Breast epithelium (tissue), 4 donors: ENCODE results near the gene ZC3H7B. TPM values are rescaled to one million over a fixed set of nuclear protein-coding genes. Genes with fewer than 3 reads are reported as not detected.

Experiments used
- DNase-seq, 2 donors: peaks; one replicate each; pipeline ENCODE4 v3.0.0-alpha.2; 2019; ENCODE audit warnings: low spot score in 2 of 2
- H3K27ac ChIP-seq, 2 donors: fragments of 200-600 bp; sonication (generic) in 1 of 2; one replicate each; pipeline ENCODE4 v1.5.1; 2016 to 2019; ENCODE audit warnings: mild to moderate bottlenecking in 1 of 2
- H3K27me3 ChIP-seq, 2 donors: fragments of 200-600 bp; sonication (generic) in 1 of 2; one replicate each; pipeline versions ENCODE4 v1.5.1 to v1.6.0; 2017 to 2019; ENCODE audit warnings: control low read depth in 1 of 2, mild to moderate bottlenecking in 1 of 2
- H3K36me3 ChIP-seq: fragments of 200-600 bp; one replicate; pipeline ENCODE4 v1.5.1; 2019
- H3K4me1 ChIP-seq, 2 donors: fragments of 200-600 bp; sonication (generic); one replicate each; pipeline ENCODE4 v1.5.1; 2016 to 2019; ENCODE audit warnings: control low read depth in 1 of 2
- H3K4me3 ChIP-seq, 3 donors: fragments of 200-600 bp; sonication (generic); 1 replicate in 2 of 3; 2 replicates in 1 of 3; pipeline ENCODE4 v1.5.1; 2016 to 2019; ENCODE audit warnings: mild to moderate bottlenecking in 3 of 3, moderate library complexity in 2 of 3
- H3K9me3 ChIP-seq, 2 donors: fragments of 200-600 bp; sonication (generic) in 1 of 2; one replicate each; pipeline ENCODE4 v1.5.1; 2016 to 2019; ENCODE audit warnings: control low read depth in 1 of 2
- CTCF ChIP-seq, 3 donors: fragments of 450-650 bp; IDR thresholded peaks; one replicate each; pipeline ENCODE4 v1.5.1; 2016 to 2017; ENCODE audit warnings: antibody characterized with exemption in 3 of 3, mild to moderate bottlenecking in 3 of 3, moderate library complexity in 3 of 3
- POLR2A ChIP-seq: fragments of 450-650 bp; IDR thresholded peaks from one replicate; pipeline ENCODE4 v1.6.1; 2016; ENCODE audit warnings: antibody characterized with exemption, mild to moderate bottlenecking, moderate library complexity
- POLR2AphosphoS5 ChIP-seq, 3 donors: sonication (generic); formaldehyde crosslinking; IDR thresholded peaks; one replicate each; pipeline ENCODE4 v1.6.1; 2017; ENCODE audit warnings: antibody characterized with exemption in 3 of 3
- intact Hi-C: fragments of 100-400 bp; cut with DNase I; formaldehyde crosslinking; loops from one replicate; pipeline ENCODE4 v1.15.1; 2023; ENCODE audit warnings: low total_unique reads
- total RNA-seq, 3 donors: library from RNA; depleted of rRNA; stranded (reverse); fragments of >200 nt; gene quantifications; one replicate each; pipeline ENCODE4 v1.1.0, GENCODE V29; 2016

Gene ZC3H7B
- total RNA-seq = 10 to 100 TPM; 24.0 to 33.1 (median 32.2) TPM

- TF ChIP-seq CTCF (IDR thresholded peaks at IDR 0.05) (peak in 2 of 3 donors; percentile 39 to 42), POLR2AphosphoS5 (IDR thresholded peaks at IDR 0.05) (peak; percentile 14 to 62 (median 37)), POLR2A (peak; percentile 22)
- Histone ChIP-seq H3K9me3 (no peaks in the 10 kb centered on the region), H3K4me3 (peak within 1 kb of the TSS; percentile 77 to 93 (median 83)), H3K4me1 (no peaks in the 10 kb centered on the region), H3K36me3 (no peaks in the 10 kb centered on the region), H3K27ac (peak within 1 kb of the TSS; percentile 91 to 92), H3K27me3 (no peaks in the 10 kb centered on the region)
- DNase-seq = peak; percentile 63 to 76
- intact Hi-C loops = no loop called here
Observed at GRCh38 chr22:41301085-41302020, at the start of gene ZC3H7B. ZC3H7B (plus strand) TSS chr22:41301525; CDS start chr22:41320661, 19,136 bp downstream.

GRCh38 chr22:41252365-41252764 lies 49.0 kb upstream of the ZC3H7B start:
- H3K27ac ChIP-seq = no peak overlapping the region
- H3K27me3 ChIP-seq = no peaks in the 10 kb centered on the region
- DNase-seq = no peak
- H3K4me3 ChIP-seq = no peak overlapping the region
- TF ChIP-seq POLR2A = no peak
- TF ChIP-seq CTCF (IDR thresholded peaks at IDR 0.05) = no peak
- no peak for TF ChIP-seq POLR2AphosphoS5 (IDR thresholded peaks at IDR 0.05)
- H3K9me3 ChIP-seq = no peaks in the 10 kb centered on the region
- H3K36me3 ChIP-seq = no peaks in the 10 kb centered on the region
- intact Hi-C loops = no loop called here
- no peaks in the 10 kb centered on the region for H3K4me1 ChIP-seq

GRCh38 chr22:41254230-41254629 lies 47.1 kb upstream of the ZC3H7B start:
- intact Hi-C loops = no loop called here
- Histone ChIP-seq H3K9me3 (no peaks in the 10 kb centered on the region), H3K4me3 (no peak overlapping the region), H3K27ac (no peak overlapping the region), H3K27me3 (no peaks in the 10 kb centered on the region), H3K4me1 (no peaks in the 10 kb centered on the region), H3K36me3 (no peaks in the 10 kb centered on the region)
- TF ChIP-seq POLR2AphosphoS5 (IDR thresholded peaks at IDR 0.05) = no peak
- no peak for TF ChIP-seq POLR2A
- no peak for TF ChIP-seq CTCF (IDR thresholded peaks at IDR 0.05)
- DNase-seq = no peak

GRCh38 chr22:41256254-41257253 lies 44.8 kb upstream of the ZC3H7B start:
- DNase-seq = peak; percentile 41 to 61
- intact Hi-C loops = no loop called here
- H3K27ac ChIP-seq = peak overlapping the region; percentile 45 to 63

More at GRCh38 chr22:41256254-41257253, 44.8 kb upstream of the ZC3H7B start:
- no peaks in the 10 kb centered on the region for H3K36me3 ChIP-seq
- no peaks in the 10 kb centered on the region for H3K9me3 ChIP-seq
- H3K27me3 ChIP-seq = no peaks in the 10 kb centered on the region
- TF ChIP-seq POLR2AphosphoS5 (IDR thresholded peaks at IDR 0.05) = no peak
- no peak for TF ChIP-seq POLR2A
- peak in 1 of 3 donors; percentile 33 for TF ChIP-seq CTCF (IDR thresholded peaks at IDR 0.05)
- H3K4me3 ChIP-seq = no peak overlapping the region
- H3K4me1 ChIP-seq = no peaks in the 10 kb centered on the region
